ENCODE measurements around the gene OCA2. TPM values are rescaled to one million over a fixed set of nuclear protein-coding genes. Genes with fewer than 3 reads are reported as not detected.

OCA2 gene
- total and polyA plus RNA-seq, 2 of the 4 experiments (the other 2 are of a cell fraction) = under 0.01 to 0.03 TPM

DNA sequence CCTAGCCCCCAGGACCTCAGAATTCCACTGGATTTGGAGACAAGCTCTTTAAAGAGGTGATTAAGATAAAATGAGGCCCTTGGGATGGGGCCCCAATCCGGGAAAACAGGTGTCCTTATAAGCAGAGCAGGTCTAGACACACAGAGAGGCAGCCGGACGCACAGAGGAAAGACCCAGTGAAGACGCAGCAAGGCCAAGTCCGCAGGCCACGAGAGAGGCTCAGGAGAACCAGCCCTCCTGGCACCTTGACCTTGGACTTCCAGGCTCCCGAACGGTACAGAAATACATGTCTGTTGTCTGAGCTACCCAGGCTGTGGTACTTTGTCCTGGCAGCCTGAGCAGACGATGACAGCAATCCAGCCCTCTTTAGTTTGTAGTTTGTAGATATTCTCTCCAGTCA is 324.5 kb downstream of the OCA2 start:
- Histone ChIP-seq H4K20me1 (ENCODE audit: insufficient read depth, low read length) (no peaks in the 10 kb centered on the region), H3K9me3 (ENCODE audit: control insufficient read depth, insufficient read depth, low read length) (peaks cover 37% of the 10 kb centered on the region), H2BK5ac (ENCODE audit: low read depth, low read length, poor library complexity, severe bottlenecking) (no peak overlapping the region), H3K56ac (ENCODE audit: extremely low read depth, insufficient read depth, low read length) (no peak overlapping the region), H3K14ac (replicated peaks; ENCODE audit: low read depth, low read length) (no peak overlapping the region), H2AFZ (replicated peaks; ENCODE audit: low read length, poor library complexity) (no peak overlapping the region), H4K5ac (ENCODE audit: low read depth, low read length) (no peak overlapping the region), H3K4ac (ENCODE audit: low read depth, low read length) (no peak overlapping the region), H3K27ac (ENCODE audit: insufficient read depth, low read length) (no peak overlapping the region), H3K4me1 (ENCODE audit: control insufficient read depth, insufficient read depth, low read length) (no peaks in the 10 kb centered on the region), H3K27me3 (ENCODE audit: control insufficient read depth, insufficient read depth, low read length) (no peaks in the 10 kb centered on the region), H3K4me2 (ENCODE audit: low read depth, low read length) (no peak overlapping the region), H2AK5ac (ENCODE audit: low read depth, low read length) (no peak overlapping the region), H3K18ac (ENCODE audit: low read depth, low read length) (no peak overlapping the region), H3K9me1 (ENCODE audit: insufficient read depth, low read length) (no peaks in the 10 kb centered on the region), H2BK20ac (ENCODE audit: low read depth, low read length) (no peak overlapping the region), H3K9ac (ENCODE audit: low read depth, low read length) (no peak overlapping the region), H3K79me1 (ENCODE audit: low read depth in 1 of 2, low read length in 2 of 2) (no peaks in the 10 kb centered on the region), H4K8ac (ENCODE audit: low read depth in 2 of 2, low read length in 2 of 2) (no peak overlapping the region), H3K23ac (ENCODE audit: low read depth, low read length) (no peak overlapping the region), H3K36me3 (ENCODE audit: control insufficient read depth, insufficient read depth, low read length) (no peaks in the 10 kb centered on the region), H4K91ac (ENCODE audit: insufficient read depth, low read depth, low read length) (no peak overlapping the region), H3K4me3 (ENCODE audit: insufficient read depth, low read depth, low read length) (no peak overlapping the region), H2AK9ac (replicated peaks; ENCODE audit: low read depth, low read length, poor library complexity) (no peak overlapping the region), H2BK15ac (ENCODE audit: low read depth, low read length) (no peak overlapping the region), H2BK120ac (ENCODE audit: low read depth, low read length) (no peak overlapping the region)
- DNase-seq = no peak
- POLR2A ChIA-PET (ENCODE audit: unreplicated experiment) = no interaction called here
- no TSS peak for BruUV-seq (replicated peaks)
- intact Hi-C loops (cut with micrococcal nuclease) = no loop called here
- no peak for ATAC-seq (ENCODE audit: low read depth)
- WGBS, 2 experiments (ENCODE audit: extremely low coverage in 2 of 2, insufficient read length in 1 of 2) = 83% methylated on average over 4 of the region's 9 CpGs; no CpG with 5 or more reads in 1 of the 2 experiments
- CTCF ChIA-PET = no interaction called here
- TF ChIP-seq MAZ (IDR thresholded peaks at IDR 0.05; ENCODE audit: borderline replicate concordance, low read depth, low read length) (no peak), CEBPB (IDR thresholded peaks at IDR 0.05; ENCODE audit: low read depth, low read length) (no peak), CTCF (conservative IDR thresholded peaks at IDR 0.05; ENCODE audit: low read depth, low read length) (no peak), USF2 (IDR thresholded peaks at IDR 0.05; ENCODE audit: low read depth, low read length) (no peak), POLR2A (IDR thresholded peaks at IDR 0.05; ENCODE audit: low read depth, low read length) (no peak), RFX5 (IDR thresholded peaks at IDR 0.05; ENCODE audit: low read depth, low read length) (no peak), MXI1 (IDR thresholded peaks at IDR 0.05; ENCODE audit: borderline replicate concordance, low read depth, low read length) (no peak), ELK1 (IDR thresholded peaks at IDR 0.05; ENCODE audit: borderline replicate concordance, low read depth, low read length) (no peak), RCOR1 (IDR thresholded peaks at IDR 0.05; ENCODE audit: insufficient replicate concordance, low read length) (no peak), MAFK (IDR thresholded peaks at IDR 0.05; ENCODE audit: low read depth, low read length) (no peak), BHLHE40 (IDR thresholded peaks at IDR 0.05; ENCODE audit: low read depth, low read length) (no peak), NFE2L2 (IDR thresholded peaks at IDR 0.05; ENCODE audit: low read depth, low read length) (no peak), FOS (IDR thresholded peaks at IDR 0.05; ENCODE audit: low read depth, low read length) (no peak), SMC3 (IDR thresholded peaks at IDR 0.05; ENCODE audit: low read depth, low read length) (no peak)
- dilution Hi-C loops (cut with HindIII; ENCODE audit: low sequenced_read_pairs, unreplicated experiment) = no loop called here
- in situ Hi-C loops (cut with MboI; ENCODE audit: low sequenced_read_pairs) = no loop called here

Data from IMR-90 (cell line).